ENCODE measurements around the gene ITGB6. TPM values are rescaled to one million over a fixed set of nuclear protein-coding genes. Genes with fewer than 3 reads are reported as not detected.
A peak's percentile ranks its signal among the peaks of the same experiment; 100 is the strongest.
"Not testable (repeated sequence)": the region's sequence is repeated elsewhere in the genome, so short reads cannot be mapped to it uniquely, and the experiment has no call there.

The ITGB6 gene
- total and polyA plus RNA-seq, 2 donors from 2014 or later: 13.4 to 302 TPM

DNA sequence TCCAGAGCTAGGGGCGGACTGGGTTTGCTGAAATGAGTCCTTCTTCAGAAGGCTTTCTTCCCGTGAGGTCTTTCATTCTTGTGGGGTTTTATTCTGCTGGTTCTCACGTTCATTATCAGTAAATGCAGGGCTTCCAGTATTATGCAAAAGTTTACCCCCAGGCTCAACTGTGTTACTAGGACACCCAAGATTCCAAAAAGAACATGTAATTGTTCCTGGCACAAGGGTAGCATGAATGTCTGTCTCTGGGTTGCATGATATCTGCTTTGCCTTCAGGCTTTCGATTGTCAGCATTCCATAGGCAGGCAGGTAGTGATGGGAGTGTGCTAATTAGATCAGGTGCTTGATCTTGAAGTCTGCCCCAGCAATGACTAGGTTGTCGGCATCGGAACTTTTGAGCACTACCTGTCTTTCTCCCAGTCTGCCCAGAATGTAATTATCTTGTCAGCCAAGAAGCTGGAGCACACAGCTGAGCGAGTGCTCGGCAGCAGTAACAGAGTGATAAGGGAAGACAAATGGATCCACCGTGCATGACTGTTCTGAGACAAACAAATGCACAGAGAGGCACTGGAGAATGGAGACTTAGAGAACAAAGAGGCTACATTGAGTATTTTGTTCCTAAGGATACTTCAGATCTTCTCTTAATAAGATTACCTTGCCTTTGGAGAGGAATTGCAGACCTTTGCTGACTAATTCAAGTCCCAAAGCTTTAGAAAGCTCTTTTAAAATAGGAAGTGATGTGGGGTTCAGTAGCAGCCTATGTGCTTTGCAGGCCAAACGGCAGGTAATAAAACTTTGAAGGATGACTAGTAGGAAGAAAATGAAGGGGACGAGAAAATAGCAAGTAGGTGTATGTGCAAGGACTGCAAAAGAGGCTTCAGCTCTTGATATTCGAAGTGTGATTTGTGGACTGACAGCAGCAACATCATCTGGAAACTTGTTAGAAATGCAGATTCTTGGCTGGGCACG lies 41.9 kb downstream of the ITGB6 start:
- no peak for FAIRE-seq

DNA sequence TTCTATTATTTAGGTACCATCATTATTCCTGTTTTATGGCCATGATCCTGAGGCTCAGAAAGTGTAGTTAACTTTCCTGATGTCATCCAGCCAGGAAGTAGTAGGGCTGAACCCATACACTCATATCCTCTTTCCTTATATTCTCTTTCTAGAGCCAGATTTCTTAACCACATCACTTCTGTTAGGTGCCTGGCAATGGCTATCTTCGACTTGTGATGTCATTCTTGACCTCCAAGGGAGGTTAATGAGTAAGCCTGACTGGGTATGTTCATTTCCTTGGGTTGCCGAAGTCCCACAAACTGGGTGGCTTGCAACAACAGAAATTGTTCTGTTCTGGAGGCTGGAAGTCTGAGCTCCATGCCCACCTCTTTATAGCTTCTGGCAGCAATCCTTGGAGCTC lies 43.4 kb downstream of the ITGB6 start:
- TF ChIP-seq, protein P1, sequence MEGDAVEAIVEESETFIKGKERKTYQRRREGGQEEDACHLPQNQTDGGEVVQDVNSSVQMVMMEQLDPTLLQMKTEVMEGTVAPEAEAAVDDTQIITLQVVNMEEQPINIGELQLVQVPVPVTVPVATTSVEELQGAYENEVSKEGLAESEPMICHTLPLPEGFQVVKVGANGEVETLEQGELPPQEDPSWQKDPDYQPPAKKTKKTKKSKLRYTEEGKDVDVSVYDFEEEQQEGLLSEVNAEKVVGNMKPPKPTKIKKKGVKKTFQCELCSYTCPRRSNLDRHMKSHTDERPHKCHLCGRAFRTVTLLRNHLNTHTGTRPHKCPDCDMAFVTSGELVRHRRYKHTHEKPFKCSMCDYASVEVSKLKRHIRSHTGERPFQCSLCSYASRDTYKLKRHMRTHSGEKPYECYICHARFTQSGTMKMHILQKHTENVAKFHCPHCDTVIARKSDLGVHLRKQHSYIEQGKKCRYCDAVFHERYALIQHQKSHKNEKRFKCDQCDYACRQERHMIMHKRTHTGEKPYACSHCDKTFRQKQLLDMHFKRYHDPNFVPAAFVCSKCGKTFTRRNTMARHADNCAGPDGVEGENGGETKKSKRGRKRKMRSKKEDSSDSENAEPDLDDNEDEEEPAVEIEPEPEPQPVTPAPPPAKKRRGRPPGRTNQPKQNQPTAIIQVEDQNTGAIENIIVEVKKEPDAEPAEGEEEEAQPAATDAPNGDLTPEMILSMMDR (IDR thresholded peaks at IDR 0.05; ENCODE audit: borderline replicate concordance, extremely low read depth, insufficient read depth): no peak
- no peaks in the 10 kb centered on the region for H3K27me3 ChIP-seq (ENCODE audit: control insufficient read depth, insufficient read depth, low read length)
- H3K9ac ChIP-seq (ENCODE audit: low read length in 3 of 3): no peak overlapping the region
- no peak overlapping the region for H3K4me3 ChIP-seq (ENCODE audit: low read length in 3 of 3)
- FAIRE-seq (no peak), DNase-seq (no peak)
- H3K9me3 ChIP-seq (ENCODE audit: control insufficient read depth in 2 of 3, insufficient read depth in 1 of 3, low read length in 3 of 3): no peaks in the 10 kb centered on the region
- no peak overlapping the region for H3K27ac ChIP-seq (ENCODE audit: low read depth in 2 of 2, low read length in 2 of 2)
- no peaks in the 10 kb centered on the region for H3K36me3 ChIP-seq (ENCODE audit: control insufficient read depth in 2 of 3, insufficient read depth in 3 of 3, low read length in 3 of 3)
- intact Hi-C loops (cut with DNase I): no loop called here
- H3K4me1 ChIP-seq (ENCODE audit: control insufficient read depth in 2 of 3, insufficient read depth in 2 of 3, low read depth in 1 of 3, low read length in 3 of 3): no peaks in the 10 kb centered on the region

More for the DNA sequence above, 41.9 kb downstream of the ITGB6 start:
- Histone ChIP-seq H3K4me3 (ENCODE audit: low read length in 3 of 3) (no peak overlapping the region), H3K27ac (ENCODE audit: low read depth in 2 of 2, low read length in 2 of 2) (no peak overlapping the region), H3K36me3 (ENCODE audit: control insufficient read depth in 2 of 3, insufficient read depth in 3 of 3, low read length in 3 of 3) (no peaks in the 10 kb centered on the region), H3K9me3 (ENCODE audit: control insufficient read depth in 2 of 3, insufficient read depth in 1 of 3, low read length in 3 of 3) (no peaks in the 10 kb centered on the region), H3K4me1 (ENCODE audit: control insufficient read depth in 2 of 3, insufficient read depth in 2 of 3, low read depth in 1 of 3, low read length in 3 of 3) (no peaks in the 10 kb centered on the region), H3K27me3 (ENCODE audit: control insufficient read depth, insufficient read depth, low read length) (no peaks in the 10 kb centered on the region), H3K9ac (ENCODE audit: low read length in 3 of 3) (no peak overlapping the region)
- TF ChIP-seq, protein P1 (IDR thresholded peaks at IDR 0.05; ENCODE audit: borderline replicate concordance, extremely low read depth, insufficient read depth): no peak
- intact Hi-C loops (cut with DNase I): no loop called here
- no peak for DNase-seq

DNA sequence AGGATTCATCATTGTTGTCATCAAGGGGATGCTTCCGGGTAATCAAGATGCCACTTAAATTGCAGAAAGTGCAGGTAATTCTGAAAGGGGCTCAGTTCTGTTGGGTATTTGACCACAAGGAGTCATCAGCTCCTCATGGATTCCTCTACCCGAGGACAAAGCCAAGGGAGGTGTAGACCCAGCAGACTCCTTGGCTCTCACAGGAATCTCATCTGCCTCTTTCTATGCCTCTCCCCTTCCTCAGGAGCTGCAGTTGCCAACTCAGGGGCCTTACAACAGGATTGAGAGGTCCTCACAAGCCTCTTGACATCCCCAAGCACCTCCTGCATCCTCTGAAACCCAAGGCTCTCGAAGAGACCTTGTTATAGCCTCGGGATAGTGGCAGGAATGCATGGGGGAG lies 44.0 kb downstream of the ITGB6 start:
- intact Hi-C loops (cut with DNase I): no loop called here
- no peak overlapping the region for H3K4me3 ChIP-seq (ENCODE audit: low read length in 3 of 3)
- no peak for DNase-seq
- H3K27ac ChIP-seq (ENCODE audit: low read depth in 2 of 2, low read length in 2 of 2): no peak overlapping the region
- no peak for FAIRE-seq
- TF ChIP-seq, protein P1 (IDR thresholded peaks at IDR 0.05; ENCODE audit: borderline replicate concordance, extremely low read depth, insufficient read depth): no peak
- H3K27me3 ChIP-seq (ENCODE audit: control insufficient read depth, insufficient read depth, low read length): no peaks in the 10 kb centered on the region
- no peaks in the 10 kb centered on the region for H3K36me3 ChIP-seq (ENCODE audit: control insufficient read depth in 2 of 3, insufficient read depth in 3 of 3, low read length in 3 of 3)
- no peaks in the 10 kb centered on the region for H3K9me3 ChIP-seq (ENCODE audit: control insufficient read depth in 2 of 3, insufficient read depth in 1 of 3, low read length in 3 of 3)
- no peak overlapping the region for H3K9ac ChIP-seq (ENCODE audit: low read length in 3 of 3)
- no peaks in the 10 kb centered on the region for H3K4me1 ChIP-seq (ENCODE audit: control insufficient read depth in 2 of 3, insufficient read depth in 2 of 3, low read depth in 1 of 3, low read length in 3 of 3)

DNA sequence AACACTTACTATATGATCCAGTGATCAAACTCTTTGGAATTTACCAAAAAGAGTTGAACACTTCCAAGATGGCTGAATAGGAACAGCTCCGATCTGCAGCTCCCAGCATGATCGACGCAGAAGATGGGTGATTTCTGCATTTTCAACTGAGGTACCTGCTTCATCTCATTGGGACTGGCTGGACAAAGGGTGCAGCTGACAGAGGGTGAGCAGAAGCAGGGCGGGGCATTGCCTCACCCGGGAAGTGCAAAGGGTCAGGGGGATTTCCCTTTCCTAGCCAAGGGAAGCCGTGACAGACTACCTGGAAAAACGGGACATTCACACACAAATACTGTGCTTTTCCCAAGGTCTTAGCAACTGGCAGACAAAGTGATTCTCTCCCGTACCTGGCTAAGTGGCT lies 51.7 kb downstream of the ITGB6 start:
- H3K4me3 ChIP-seq (ENCODE audit: low read length in 3 of 3); intact Hi-C loops (cut with DNase I); H3K27ac ChIP-seq (ENCODE audit: low read depth in 2 of 2, low read length in 2 of 2); H3K27me3 ChIP-seq (ENCODE audit: control insufficient read depth, insufficient read depth, low read length); FAIRE-seq; H3K9me3 ChIP-seq (ENCODE audit: control insufficient read depth in 2 of 3, insufficient read depth in 1 of 3, low read length in 3 of 3); H3K9ac ChIP-seq (ENCODE audit: low read length in 3 of 3); H3K4me1 ChIP-seq (ENCODE audit: control insufficient read depth in 2 of 3, insufficient read depth in 2 of 3, low read depth in 1 of 3, low read length in 3 of 3); H3K36me3 ChIP-seq (ENCODE audit: control insufficient read depth in 2 of 3, insufficient read depth in 3 of 3, low read length in 3 of 3): not testable (repeated sequence)
- DNase-seq: peak in 1 of 5 donors; percentile 26

Measured in kidney (tissue), 14 donors.